Astrocyte of the cerebellum (primary cell): ENCODE measurements around the gene ANO9.
"Not testable (repeated sequence)": the region's sequence is repeated elsewhere in the genome, so short reads cannot be mapped to it uniquely, and the experiment has no call there.

Experiments used
- DNase-seq: peaks from one replicate; pipeline ENCODE4 v3.0.0-alpha.2; 2011; ENCODE audit warnings: low read depth
- H3K4me3 ChIP-seq: 2 replicates; pipeline ENCODE4 v1.5.1; 2011; ENCODE audit warnings: mild to moderate bottlenecking, low read depth, low read length, moderate library complexity
- in situ Hi-C: cut with HindIII; loops from 2 replicates; pipeline ENCODE4 v1.10.0; 2017; ENCODE audit warnings: low sequenced_read_pairs
- TF ChIP-seq, protein P1 (sequence below): IDR thresholded peaks from 2 replicates; pipeline ENCODE4 v1.5.1; 2012; ENCODE audit warnings: low read length, low read depth, moderate library complexity, mild to moderate bottlenecking; ENCODE audit errors: missing control alignments

The ANO9 gene

DNA sequence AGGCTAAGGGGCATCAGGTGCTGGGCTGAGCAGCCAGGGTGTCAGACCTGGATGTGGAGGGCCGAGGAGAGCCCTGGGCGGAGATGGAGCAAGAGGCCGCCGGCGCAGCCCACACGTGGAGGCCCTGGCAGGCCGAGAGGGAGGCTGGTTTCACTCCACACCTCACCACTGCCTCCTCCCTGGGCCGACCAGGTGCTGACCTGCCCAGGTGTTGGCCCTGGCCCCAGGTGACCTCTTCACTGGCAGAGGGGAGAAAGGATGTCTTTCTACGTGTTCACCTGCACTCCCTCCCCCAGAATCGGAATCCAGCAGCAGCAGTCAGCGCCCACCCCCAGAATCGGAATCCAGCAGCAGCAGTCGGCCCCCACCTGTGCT is 781 bp downstream of the ANO9 start:
- in situ Hi-C loops, result no loop called here
- no peak overlapping the region for H3K4me3 ChIP-seq
- TF ChIP-seq, protein P1, sequence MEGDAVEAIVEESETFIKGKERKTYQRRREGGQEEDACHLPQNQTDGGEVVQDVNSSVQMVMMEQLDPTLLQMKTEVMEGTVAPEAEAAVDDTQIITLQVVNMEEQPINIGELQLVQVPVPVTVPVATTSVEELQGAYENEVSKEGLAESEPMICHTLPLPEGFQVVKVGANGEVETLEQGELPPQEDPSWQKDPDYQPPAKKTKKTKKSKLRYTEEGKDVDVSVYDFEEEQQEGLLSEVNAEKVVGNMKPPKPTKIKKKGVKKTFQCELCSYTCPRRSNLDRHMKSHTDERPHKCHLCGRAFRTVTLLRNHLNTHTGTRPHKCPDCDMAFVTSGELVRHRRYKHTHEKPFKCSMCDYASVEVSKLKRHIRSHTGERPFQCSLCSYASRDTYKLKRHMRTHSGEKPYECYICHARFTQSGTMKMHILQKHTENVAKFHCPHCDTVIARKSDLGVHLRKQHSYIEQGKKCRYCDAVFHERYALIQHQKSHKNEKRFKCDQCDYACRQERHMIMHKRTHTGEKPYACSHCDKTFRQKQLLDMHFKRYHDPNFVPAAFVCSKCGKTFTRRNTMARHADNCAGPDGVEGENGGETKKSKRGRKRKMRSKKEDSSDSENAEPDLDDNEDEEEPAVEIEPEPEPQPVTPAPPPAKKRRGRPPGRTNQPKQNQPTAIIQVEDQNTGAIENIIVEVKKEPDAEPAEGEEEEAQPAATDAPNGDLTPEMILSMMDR, result no peak
- no peak for DNase-seq

DNA sequence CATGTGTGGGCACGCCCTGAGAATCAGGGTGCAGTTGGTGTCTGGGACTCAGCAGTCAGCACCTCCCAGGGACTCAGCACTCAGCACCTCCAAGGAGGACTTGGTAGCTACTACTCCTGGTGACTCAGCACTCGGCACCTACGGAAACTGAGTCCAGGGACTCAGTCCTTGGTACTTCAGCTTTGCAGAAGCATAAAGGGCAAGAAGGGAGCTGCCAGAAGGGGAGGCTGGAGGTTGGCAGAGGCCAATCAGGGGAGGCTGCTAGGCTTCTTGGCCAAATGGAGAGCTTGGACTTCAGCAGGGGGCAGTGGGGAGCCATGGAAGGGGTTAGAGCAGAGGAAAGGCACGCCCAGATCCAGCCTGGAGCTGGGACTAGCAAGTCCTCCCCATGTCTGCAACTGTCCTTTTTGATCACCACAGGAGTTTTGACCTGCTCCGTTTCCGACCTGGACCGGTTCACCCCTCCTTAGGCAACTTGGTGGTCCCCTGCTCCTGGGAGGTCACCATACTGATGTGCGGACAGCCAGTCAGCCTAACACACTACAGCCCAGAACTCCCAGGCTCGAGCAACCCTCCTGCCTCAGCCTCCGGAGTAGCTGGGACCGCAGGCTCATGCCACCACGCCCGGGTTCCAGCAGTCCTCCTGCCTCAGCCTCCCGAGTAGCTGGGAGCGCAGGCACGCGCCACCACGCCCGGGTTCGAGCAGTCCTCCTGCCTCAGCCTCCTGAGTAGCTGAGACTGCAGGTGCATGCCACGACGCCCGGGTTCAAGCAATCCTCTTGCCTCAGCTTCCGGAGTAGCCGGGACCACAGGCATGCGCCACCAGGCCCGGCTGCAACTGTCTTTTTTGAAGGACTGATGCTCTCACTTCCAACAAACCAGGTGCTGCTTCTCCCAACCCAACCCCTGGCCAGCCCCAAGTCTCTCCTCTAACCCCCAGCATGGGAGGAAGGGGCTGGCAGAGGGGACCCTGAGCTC is 1.5 kb downstream of the ANO9 start:
- TF ChIP-seq, protein P1, result no peak
- in situ Hi-C loops, result no loop called here
- no peak for DNase-seq
- H3K4me3 ChIP-seq, result no peak overlapping the region

DNA sequence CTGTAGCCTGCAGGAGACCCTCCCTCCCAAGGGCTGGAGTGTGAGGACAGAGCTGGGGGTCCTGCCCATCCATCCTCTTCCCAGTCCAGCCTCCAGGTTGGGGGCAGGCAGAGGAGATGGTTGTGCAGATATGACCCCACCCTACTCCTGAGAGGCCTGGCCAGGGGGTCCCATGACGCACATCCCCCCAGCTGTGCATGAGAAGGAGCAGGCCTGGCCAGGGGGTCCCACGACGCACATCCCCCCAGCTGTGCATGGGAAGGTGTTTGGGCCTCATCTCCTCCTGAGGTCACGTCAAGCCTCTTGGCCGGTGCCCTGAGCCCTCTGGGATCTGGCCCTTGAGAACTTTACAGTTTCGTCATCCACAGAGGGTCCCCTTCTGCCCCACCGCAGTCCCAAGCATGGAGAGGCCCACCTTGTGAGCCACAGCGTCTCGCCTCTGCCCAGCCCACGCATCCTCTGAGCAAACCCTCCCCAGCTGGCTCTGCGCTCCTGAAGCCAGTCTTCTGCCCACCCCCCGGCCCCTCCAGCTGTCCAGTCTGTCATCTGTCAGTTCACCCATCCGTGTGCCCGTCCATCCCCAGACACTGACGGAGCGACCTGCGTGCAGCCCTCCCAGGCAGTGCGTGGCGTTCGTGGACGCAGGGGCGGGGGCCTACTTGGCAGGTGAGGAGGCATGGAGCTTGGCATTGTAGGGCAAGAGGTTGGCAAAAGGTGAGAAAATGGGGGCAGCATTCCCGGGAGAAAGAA is 2.3 kb downstream of the ANO9 start:
- in situ Hi-C loops, result no loop called here
- no peak for DNase-seq
- no peak overlapping the region for H3K4me3 ChIP-seq
- TF ChIP-seq, protein P1, result no peak

DNA sequence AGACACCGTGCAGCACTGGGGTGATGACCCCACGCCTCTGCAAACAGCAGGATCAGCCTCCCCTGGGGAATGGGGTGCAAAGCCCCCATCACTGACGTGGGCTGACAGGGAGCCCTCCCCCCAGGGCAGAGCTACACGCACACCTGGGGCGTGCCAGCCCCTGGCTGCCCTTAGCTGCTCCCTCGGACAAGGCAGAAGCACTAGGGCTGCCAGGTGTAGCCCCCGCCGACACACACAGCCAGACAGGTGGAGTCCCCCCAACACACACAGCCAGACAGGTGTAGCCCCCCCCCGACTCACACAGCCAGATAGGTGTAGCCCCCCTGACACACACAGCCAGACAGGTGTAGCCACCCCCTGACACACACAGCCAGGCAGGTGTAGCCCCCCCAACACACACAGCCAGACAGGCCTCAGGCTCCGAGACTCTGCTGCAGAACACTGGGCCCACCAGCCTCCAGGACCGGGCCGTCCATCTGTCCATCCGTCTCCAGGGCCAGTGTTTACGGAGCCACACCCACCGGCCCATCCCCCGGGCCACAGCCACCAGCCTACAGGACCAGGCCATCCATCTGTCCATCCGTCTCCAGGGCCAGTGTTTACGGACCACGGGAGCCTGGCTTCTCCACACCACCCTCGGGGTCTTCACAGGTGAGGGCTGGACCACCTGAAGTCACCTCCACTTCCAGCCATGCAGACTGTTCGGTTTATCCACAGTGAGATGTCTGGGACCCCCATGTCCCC is 3.5 kb downstream of the ANO9 start:
- TF ChIP-seq, protein P1, result no peak
- DNase-seq, result no peak
- in situ Hi-C loops, result no loop called here
- no peak overlapping the region for H3K4me3 ChIP-seq

DNA sequence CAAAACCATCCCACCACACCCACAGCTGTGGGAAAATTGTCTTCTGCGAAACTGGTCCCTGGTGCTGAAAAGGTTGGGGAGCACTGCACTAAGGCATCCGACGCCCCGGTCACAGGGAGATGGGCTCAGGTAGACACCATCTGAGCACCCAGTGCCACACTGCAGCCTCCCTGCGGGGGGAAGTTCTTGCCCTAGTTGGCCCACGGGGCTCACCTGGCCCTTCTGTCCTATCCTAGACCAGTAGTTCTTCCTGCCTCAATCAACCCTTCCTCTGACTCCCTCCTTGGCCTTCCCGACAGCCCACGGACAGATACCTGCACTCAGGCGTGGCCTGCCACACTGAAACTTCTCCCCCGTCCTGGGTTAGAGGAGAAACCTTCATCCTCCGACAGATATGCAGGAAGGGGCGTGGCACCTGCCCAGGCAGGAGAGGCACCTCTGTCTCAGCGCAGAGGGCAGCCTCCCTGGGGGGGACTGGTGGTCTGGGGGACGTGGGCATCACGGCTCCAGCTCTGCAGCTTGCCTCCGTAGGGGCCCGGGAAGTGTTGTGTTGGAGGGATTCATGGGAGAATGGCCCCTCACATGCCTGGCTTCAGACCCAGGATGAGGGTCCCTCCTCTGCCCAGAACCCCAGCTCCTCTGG is 4.5 kb downstream of the ANO9 start:
- H3K4me3 ChIP-seq, result no peak overlapping the region
- DNase-seq, result no peak
- in situ Hi-C loops, result no loop called here
- TF ChIP-seq, protein P1, result no peak

DNA sequence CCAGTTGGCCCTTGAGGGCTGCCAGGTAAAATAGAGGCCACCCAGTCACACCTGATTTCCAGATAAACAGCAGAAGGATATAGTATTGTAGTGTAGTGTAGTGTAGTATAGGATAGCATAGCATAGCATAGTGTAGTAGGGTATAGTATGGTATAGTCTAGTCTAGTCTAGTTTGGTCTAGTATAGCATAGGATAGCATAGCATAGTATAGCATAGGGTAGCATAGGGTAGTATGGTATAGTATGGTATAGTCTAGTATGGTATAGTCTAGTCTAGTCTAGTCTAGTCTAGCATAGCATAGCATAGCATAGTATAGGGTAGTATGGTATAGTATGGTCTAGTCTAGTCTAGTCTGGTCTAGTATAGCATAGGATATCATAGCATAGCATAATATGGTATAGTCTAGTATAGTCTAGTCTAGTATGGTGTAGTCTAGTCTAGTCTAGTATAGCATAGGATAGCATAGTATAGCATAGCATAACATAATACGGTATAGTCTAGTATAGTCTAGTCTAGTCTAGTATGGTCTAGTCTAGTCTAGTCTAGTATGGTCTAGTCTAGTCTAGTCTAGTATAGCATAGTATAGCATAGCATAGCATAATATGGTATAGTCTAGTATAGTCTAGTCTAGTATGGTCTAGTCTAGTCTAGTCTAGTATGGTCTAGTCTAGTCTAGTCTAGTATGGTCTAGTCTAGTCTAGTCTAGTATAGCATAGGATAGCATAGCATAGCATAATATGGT is 6.6 kb downstream of the ANO9 start:
- in situ Hi-C loops, H3K4me3 ChIP-seq, DNase-seq: not testable (repeated sequence)
